Chondrocyte (in vitro differentiated cells): ENCODE measurements around the gene IL3RA. TPM values are rescaled to one million over a fixed set of nuclear protein-coding genes. Genes with fewer than 3 reads are reported as not detected.
"Not testable (repeated sequence)": the region's sequence is repeated elsewhere in the genome, so short reads cannot be mapped to it uniquely, and the experiment has no call there.

Experiments used
- DNase-seq: peaks from one replicate; pipeline ENCODE4 v3.0.0; 2021; ENCODE audit warnings: mixed read lengths, low spot score
- H3K27ac Mint-ChIP-seq: one replicate; pipeline ENCODE4 v1.8.0; 2021; ENCODE audit warnings: mild to moderate bottlenecking, moderate library complexity, mixed read lengths; ENCODE audit not compliant: unreplicated experiment
- H3K27me3 Mint-ChIP-seq: 2 replicates; pipeline ENCODE4 v1.8.0; 2021; ENCODE audit warnings: low read depth, mixed read lengths
- H3K36me3 Mint-ChIP-seq: 2 replicates; pipeline ENCODE4 v1.8.0; 2021; ENCODE audit warnings: low read depth, mixed read lengths
- H3K4me1 Mint-ChIP-seq: 2 replicates; pipeline ENCODE4 v1.8.0; 2021; ENCODE audit warnings: low read depth, mild to moderate bottlenecking, mixed read lengths
- H3K4me3 Mint-ChIP-seq: one replicate; pipeline ENCODE4 v1.8.0; 2021; ENCODE audit warnings: mild to moderate bottlenecking, moderate library complexity, mixed read lengths; ENCODE audit not compliant: unreplicated experiment
- H3K9me3 Mint-ChIP-seq: 2 replicates; pipeline ENCODE4 v1.8.0; 2021; ENCODE audit warnings: low read depth, mixed read lengths
- CTCF ChIP-seq: fragments of 200-600 bp; sonication (generic); IDR thresholded peaks from 2 replicates; pipeline ENCODE4 v1.5.0; 2021; ENCODE audit warnings: antibody characterized with exemption, mild to moderate bottlenecking, moderate library complexity
- total RNA-seq: library from RNA; stranded (reverse); gene quantifications from 3 replicates; pipeline ENCODE4 v1.2.1, GENCODE V29; 2021

IL3RA gene
- total RNA-seq, 1 donor from 2014 or later, result 0.47 TPM

GRCh38 chrX:1295550-1295949, 41.0 kb upstream of the IL3RA start:
- Mint-ChIP-seq H3K4me3 (no peak overlapping the region), H3K36me3 (peaks cover 2% of the 10 kb centered on the region), H3K4me1 (peaks cover 8% of the 10 kb centered on the region), H3K27ac (no peak overlapping the region), H3K27me3 (peaks cover 6% of the 10 kb centered on the region), H3K9me3 (peaks cover 5% of the 10 kb centered on the region)
- no peak for TF ChIP-seq CTCF
- no peak for DNase-seq

GRCh38 chrX:1297591-1297990, 39.0 kb upstream of the IL3RA start:
- DNase-seq, H3K4me1 Mint-ChIP-seq, H3K9me3 Mint-ChIP-seq, H3K27ac Mint-ChIP-seq, H3K36me3 Mint-ChIP-seq, H3K27me3 Mint-ChIP-seq, H3K4me3 Mint-ChIP-seq: not testable (repeated sequence)

- no peak overlapping the region for H3K27ac Mint-ChIP-seq
- peaks cover 2% of the 10 kb centered on the region for H3K36me3 Mint-ChIP-seq
- H3K9me3 Mint-ChIP-seq, result peaks cover 5% of the 10 kb centered on the region
- no peak for DNase-seq
- H3K27me3 Mint-ChIP-seq, result no peaks in the 10 kb centered on the region
- no peak overlapping the region for H3K4me3 Mint-ChIP-seq
- H3K4me1 Mint-ChIP-seq, result no peaks in the 10 kb centered on the region
- TF ChIP-seq CTCF, result no peak
Observed at GRCh38 chrX:1300449-1300848, 36.1 kb upstream of the IL3RA start.

GRCh38 chrX:1305411-1305810, 31.2 kb upstream of the IL3RA start:
- no peaks in the 10 kb centered on the region for H3K36me3 Mint-ChIP-seq
- H3K27me3 Mint-ChIP-seq, result no peaks in the 10 kb centered on the region
- H3K27ac Mint-ChIP-seq, result no peak overlapping the region
- TF ChIP-seq CTCF, result no peak
- H3K4me3 Mint-ChIP-seq, result no peak overlapping the region
- DNase-seq, result peak; percentile 75
- no peaks in the 10 kb centered on the region for H3K4me1 Mint-ChIP-seq
- H3K9me3 Mint-ChIP-seq, result no peaks in the 10 kb centered on the region

GRCh38 chrX:1306909-1307625, 29.5 kb upstream of the IL3RA start:
- Mint-ChIP-seq H3K9me3 (no peaks in the 10 kb centered on the region), H3K4me3 (no peak overlapping the region), H3K27ac (no peak overlapping the region), H3K27me3 (no peaks in the 10 kb centered on the region), H3K4me1 (no peaks in the 10 kb centered on the region), H3K36me3 (no peaks in the 10 kb centered on the region)
- no peak for DNase-seq
- TF ChIP-seq CTCF, result no peak
